GM19099 (cell line): ENCODE results near the gene CIB2.

Experiments used
- POLR2A ChIP-seq: IDR thresholded peaks from 3 replicates; pipeline ENCODE4 v1.6.1; 2011; ENCODE audit warnings: low read depth; ENCODE audit not compliant: insufficient read length; ENCODE audit errors: extremely low read depth

Gene CIB2

GRCh38 chr15:78131295-78132061, at the start of gene CIB2:
TSS of gene CIB2 (minus strand) at chr15:78131445. CDS start at chr15:78131215, 230 bp downstream.
- TF ChIP-seq POLR2A, result peak; percentile 64

- no peak for TF ChIP-seq POLR2A
These were observed 48.7 kb upstream of the CIB2 start for GRCh38 chr15:78179906-78180305.

- no peak for TF ChIP-seq POLR2A
These were observed 48.1 kb upstream of the CIB2 start for GRCh38 chr15:78179286-78179840.

- TF ChIP-seq POLR2A, result no peak
These were observed 46.8 kb upstream of the CIB2 start for GRCh38 chr15:78178064-78178463.

- TF ChIP-seq POLR2A, result no peak
These were observed 46.2 kb upstream of the CIB2 start for GRCh38 chr15:78177447-78177873.

- TF ChIP-seq POLR2A, result no peak
These were observed 44.1 kb upstream of the CIB2 start for GRCh38 chr15:78175330-78175729.

GRCh38 chr15:78174401-78174800, 43.2 kb upstream of the CIB2 start:
- no peak for TF ChIP-seq POLR2A

- no peak for TF ChIP-seq POLR2A
These were observed 40.7 kb upstream of the CIB2 start for GRCh38 chr15:78171864-78172472.

- TF ChIP-seq POLR2A, result no peak
These were observed 39.9 kb upstream of the CIB2 start for GRCh38 chr15:78170848-78171773.

- TF ChIP-seq POLR2A, result no peak
These were observed 37.4 kb upstream of the CIB2 start for GRCh38 chr15:78168608-78169007.

- TF ChIP-seq POLR2A, result no peak
These were observed 36.1 kb upstream of the CIB2 start for GRCh38 chr15:78167227-78167888.

- no peak for TF ChIP-seq POLR2A
These were observed 32.8 kb upstream of the CIB2 start for GRCh38 chr15:78164010-78164409.

- no peak for TF ChIP-seq POLR2A
These were observed 30.8 kb upstream of the CIB2 start for GRCh38 chr15:78162038-78162437.

- no peak for TF ChIP-seq POLR2A
These were observed 28.1 kb upstream of the CIB2 start for GRCh38 chr15:78159395-78159794.
